HEK293T (cell line): ENCODE measurements around the gene RPTOR.

Experiments
- ARNT ChIP-seq: fragments of 450-650 bp; IDR thresholded peaks from 2 replicates; pipeline ENCODE4 v1.6.1; 2017; ENCODE audit warnings: mild to moderate bottlenecking
- ELF4 ChIP-seq: fragments of 450-650 bp; IDR thresholded peaks from 2 replicates; pipeline ENCODE4 v1.6.1; 2017; ENCODE audit warnings: antibody characterized with exemption
- FOXA1 ChIP-seq: fragments of 450-650 bp; IDR thresholded peaks from 2 replicates; pipeline ENCODE4 v1.6.1; 2016; ENCODE audit warnings: mild to moderate bottlenecking
- FOXK2 ChIP-seq: fragments of 450-650 bp; IDR thresholded peaks from 2 replicates; pipeline ENCODE4 v1.6.1; 2016; ENCODE audit warnings: mild to moderate bottlenecking
- FOXM1 ChIP-seq: fragments of 450-650 bp; IDR thresholded peaks from 2 replicates; pipeline ENCODE4 v1.6.1; 2017; ENCODE audit warnings: mild to moderate bottlenecking, borderline replicate concordance
- HDGF ChIP-seq: fragments of 450-650 bp; IDR thresholded peaks from 2 replicates; pipeline ENCODE4 v1.6.1; 2017; ENCODE audit warnings: antibody characterized with exemption, borderline replicate concordance
- L3MBTL2 ChIP-seq: fragments of 450-650 bp; conservative IDR thresholded peaks from 2 replicates; pipeline ENCODE4 v1.6.1; 2016; ENCODE audit warnings: mild to moderate bottlenecking
- LEF1 ChIP-seq: fragments of 450-650 bp; IDR thresholded peaks from 2 replicates; pipeline ENCODE4 v1.6.1; 2017; ENCODE audit warnings: mild to moderate bottlenecking, borderline replicate concordance
- SP1 ChIP-seq: fragments of 450-650 bp; IDR thresholded peaks from 2 replicates; pipeline ENCODE4 v1.6.1; 2017
- TARDBP ChIP-seq: fragments of 450-650 bp; IDR thresholded peaks from 2 replicates; pipeline ENCODE4 v1.6.1; 2016
- TF ChIP-seq, protein P1 (sequence below): fragments of 450-650 bp; IDR thresholded peaks from 2 replicates; pipeline ENCODE4 v1.6.1; 2016

DNA sequence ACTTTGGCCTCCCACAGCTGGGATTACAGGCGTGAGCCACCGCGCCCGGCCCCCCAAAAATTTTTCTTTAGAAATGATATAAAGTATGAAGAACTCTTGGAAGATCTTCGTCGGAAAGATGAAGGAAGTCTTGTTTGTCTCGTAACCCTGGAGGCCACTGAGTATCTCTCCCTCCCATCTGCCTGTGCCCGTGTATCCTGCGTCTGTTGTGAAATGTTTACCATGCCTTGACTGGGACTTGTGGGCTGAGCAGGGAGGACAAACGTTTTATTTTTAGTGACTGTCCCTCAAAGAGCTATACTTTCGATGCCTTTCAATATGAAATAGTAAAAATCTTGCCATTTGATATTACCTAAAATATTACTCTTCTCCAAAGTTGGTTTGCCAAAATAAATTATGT, 121.2 kb downstream of the RPTOR start:
- TF ChIP-seq, protein P1, sequence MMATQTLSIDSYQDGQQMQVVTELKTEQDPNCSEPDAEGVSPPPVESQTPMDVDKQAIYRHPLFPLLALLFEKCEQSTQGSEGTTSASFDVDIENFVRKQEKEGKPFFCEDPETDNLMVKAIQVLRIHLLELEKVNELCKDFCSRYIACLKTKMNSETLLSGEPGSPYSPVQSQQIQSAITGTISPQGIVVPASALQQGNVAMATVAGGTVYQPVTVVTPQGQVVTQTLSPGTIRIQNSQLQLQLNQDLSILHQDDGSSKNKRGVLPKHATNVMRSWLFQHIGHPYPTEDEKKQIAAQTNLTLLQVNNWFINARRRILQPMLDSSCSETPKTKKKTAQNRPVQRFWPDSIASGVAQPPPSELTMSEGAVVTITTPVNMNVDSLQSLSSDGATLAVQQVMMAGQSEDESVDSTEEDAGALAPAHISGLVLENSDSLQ = no peak
- TF ChIP-seq TARDBP (no peak), SP1 (no peak), ELF4 (no peak), LEF1 (no peak), FOXK2 (no peak), ARNT (no peak), FOXM1 (no peak), FOXA1 (no peak), L3MBTL2 (no peak), HDGF (no peak)
